ENCODE data around the gene ADAM12.
"Not testable (repeated sequence)": the region's sequence is repeated elsewhere in the genome, so short reads cannot be mapped to it uniquely, and the experiment has no call there.

Gene ADAM12

DNA sequence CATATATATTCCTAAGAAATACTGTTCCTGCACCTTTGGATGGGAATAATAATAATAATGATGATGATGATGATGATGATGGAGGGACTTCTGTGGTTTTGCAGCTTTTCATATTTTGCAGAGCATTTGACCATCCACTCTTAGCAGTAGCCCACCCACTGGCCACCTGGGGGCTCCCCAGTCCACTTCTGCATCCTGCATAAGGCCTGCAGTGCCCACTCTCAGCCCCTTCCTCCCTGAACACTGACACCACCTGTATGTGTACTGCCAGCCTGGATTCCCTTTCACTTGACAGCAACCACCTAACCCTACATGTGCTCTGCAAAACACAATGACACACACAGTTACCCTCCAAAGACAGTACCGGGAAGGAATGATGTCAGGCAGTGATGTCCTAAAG lies 131.4 kb downstream of the ADAM12 start:
- no peak for DNase-seq

DNA sequence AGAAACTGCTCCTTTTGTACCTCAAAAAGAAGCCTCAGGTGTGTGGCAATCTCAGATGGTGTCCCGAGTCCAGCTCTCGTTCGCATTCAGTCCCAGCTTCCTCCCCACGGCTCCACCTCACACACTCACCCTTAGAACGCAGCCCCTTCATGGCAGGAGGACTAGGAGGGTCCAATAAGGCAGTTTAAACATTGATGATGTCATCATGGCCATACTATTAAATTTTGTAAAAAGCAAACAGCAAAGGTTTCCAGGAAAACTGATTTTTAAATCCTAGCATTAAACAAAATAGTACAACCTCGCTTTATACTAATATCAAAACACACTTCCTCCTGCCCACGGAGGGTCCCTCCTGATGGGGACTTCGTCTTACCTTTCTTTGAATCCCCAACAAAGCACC lies 133.0 kb downstream of the ADAM12 start:
- DNase-seq: no peak

DNA sequence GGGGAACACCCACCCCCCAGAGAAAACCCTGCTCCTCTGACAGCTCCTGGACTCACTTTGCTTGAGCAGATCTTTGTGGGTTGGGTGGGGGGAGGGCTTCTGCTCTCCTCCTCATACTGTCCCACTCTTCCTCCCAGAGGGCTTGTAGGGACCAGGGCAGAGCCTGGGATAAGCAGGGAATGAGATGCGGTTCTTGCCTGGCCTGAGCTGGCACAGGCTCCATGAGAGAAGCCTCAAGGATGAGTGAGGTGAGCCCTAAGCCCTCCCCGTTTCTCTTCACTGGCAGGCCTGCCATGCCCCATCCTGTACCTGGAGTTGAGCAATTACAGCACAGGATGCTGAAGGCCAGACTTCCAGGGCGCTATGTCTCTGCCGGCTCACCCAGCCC lies 134.7 kb downstream of the ADAM12 start:
- no peak for DNase-seq

DNA sequence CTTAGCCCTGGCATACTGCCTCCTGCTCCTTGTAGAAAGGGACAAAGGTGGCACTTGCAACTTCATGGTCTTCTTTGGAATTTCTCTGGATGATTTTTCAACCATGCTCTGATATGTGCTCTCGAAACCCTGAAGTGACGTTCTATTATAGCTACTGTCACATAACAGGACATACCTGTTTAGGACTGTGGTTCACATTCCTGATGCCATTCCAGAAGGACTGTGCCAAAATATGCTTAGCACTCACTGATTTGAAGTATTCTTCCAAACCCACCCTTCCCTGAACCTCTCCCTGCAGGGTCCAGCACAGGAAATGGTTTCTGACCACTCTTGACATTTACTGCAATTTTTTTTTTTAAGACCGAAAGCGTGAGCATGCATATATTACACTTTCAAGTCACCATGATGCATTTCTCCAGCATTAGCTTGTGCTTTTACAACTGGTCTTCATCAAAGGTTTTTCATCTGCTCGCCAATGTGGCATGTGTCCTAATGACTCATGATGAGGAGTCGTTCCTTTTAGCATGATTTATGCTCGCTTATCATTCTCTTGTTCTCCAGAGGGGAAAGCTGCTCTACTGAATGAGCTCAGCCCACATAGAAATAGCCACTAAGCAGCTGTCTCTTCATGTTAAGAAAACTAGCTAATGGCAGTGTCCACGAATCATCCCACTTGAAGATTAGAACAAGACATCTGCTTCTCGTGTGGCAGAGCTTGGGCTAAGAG lies 135.2 kb downstream of the ADAM12 start:
- no peak for DNase-seq

DNA sequence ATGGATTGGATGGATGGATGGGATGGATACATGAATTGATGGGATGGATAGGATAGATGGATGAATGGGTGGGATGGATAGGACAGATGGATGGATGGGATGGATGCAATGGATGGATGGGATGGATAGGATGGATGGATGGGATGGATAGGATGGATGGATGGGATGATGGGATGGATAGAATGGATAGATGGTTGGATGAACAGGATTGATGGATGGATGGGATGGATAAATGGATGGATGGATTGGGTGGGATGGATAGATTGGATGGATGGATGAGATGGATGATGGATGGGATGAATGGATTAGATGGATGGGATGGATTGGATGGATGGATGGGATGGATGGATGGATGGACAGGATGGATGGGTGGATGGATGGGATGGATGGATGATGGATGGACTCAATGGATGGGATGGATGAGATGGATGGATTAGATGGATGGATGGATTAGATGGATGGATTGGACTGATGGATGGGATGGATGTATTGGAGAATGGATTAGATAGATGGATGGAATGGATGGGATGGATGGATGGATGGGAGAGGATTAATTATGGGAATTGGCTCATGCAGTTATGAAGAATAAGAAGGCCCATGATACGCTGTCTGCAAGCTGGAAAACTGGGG lies 136.4 kb downstream of the ADAM12 start:
- no peak for DNase-seq

DNA sequence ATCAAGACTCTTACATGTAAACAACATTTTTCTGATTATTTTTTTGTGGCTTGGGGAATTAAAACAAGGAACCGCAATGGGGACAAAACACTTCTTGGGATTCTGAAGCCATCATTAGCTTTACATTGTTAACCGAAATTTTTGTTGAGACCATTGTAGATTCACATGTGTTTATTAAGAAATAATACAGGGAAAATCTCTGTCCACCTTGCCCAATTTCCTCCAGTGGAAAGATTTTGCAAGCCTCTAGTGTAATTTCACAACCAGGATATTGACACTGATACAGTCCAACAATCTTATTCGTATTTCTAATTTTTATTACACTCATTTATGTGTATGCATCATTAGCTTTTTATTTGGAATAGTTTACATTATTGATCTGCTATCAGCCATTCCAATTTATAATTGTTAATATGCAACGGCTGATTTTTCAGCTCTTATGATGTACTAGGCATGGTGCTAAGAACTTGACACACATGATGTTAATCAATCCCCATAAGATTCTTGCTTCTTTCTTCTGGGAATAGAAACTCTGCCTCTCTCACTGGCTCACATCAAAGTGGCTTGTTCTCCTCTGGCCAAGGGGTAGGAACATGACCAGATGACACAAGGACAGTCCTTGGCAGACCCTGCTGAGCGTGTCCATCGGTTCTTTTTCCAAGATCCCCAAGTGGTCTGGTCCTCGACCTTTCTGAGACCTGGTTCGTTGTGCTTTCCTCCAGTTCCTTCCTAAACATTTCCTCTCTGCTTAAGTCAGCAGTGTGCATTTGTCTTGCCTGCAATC lies 137.6 kb downstream of the ADAM12 start:
- DNase-seq: no peak

DNA sequence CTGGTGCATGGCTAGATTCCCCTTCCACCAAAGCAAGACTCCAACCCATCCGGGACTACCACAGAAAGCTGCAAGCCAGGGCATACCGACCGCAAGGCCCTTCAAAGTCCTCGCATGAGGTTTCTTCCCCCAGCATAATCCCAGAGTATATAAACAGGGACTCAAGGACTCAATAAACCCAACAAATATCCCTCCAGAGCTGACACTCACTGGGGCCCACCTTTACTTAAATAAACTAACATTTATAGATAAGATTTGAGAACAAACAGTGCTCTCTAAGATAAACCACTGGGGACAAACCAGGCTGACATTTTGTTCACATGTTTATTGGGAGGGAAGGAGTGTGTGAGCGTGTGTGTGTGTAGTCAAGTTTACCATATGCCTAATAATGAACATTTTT lies 138.2 kb downstream of the ADAM12 start:
- no peak for DNase-seq

DNA sequence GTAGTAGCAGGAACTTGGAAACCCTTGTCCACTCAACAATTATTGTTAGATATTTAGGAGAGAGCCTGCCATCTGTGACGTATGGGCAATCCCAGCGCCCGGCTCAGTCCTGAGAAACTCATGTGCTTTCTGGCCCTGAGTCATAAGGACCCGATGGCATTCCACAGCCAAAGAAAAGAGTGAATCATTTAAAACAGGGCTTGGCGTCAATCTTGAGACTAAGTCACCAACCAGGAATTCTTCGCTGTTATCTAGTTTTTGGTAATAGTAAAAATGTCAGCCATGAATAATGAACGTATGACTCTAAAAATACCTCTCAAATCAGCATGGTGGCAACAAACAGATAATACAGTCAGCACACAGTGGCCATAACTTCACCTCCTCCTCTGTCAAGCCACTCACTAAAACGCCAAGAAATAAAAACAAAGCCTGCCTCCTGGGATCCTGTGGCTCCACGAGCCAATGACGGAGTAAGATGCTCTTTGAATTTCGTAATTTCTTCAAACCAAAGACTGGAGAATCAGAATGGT lies 140.8 kb downstream of the ADAM12 start:
- DNase-seq: no peak

DNA sequence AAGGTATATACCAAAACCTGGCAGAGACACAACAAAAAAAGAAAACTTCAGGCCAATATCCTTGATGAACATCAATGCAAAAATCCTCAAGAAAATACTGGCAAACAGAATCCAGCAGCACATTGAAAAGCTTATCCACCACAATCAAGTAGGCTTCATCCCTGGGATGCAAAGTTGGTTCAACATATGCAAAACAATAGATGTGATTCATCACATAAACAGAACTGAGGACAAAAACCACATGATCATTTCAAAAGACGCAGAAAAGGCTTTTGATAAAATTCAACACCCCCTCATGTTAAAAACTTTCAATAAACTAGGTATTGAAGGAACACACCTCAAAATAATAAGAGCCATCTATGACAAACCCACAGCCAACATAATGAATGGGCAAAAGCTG lies 141.9 kb downstream of the ADAM12 start:
- not testable (repeated sequence) for DNase-seq

DNA sequence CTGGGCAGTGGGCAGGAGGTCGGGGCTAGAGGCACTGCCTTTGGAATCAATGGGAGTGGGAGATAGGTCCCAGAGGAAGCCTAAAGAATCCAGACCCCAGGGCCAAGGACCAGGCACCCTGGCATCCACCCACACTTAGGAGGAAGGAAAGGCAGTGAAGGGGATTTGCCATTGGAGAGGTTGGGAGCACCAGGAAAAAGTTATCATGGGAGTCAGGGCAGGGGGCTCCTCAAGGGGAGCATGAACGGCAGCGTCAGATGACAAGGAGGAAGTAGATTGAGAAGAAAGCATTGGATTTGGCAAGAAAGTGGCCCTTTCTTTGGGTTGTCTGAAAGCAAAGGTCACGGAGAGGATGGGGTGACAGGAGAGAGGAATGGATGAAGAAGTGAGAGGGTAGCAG lies 142.8 kb downstream of the ADAM12 start:
- DNase-seq: no peak

DNA sequence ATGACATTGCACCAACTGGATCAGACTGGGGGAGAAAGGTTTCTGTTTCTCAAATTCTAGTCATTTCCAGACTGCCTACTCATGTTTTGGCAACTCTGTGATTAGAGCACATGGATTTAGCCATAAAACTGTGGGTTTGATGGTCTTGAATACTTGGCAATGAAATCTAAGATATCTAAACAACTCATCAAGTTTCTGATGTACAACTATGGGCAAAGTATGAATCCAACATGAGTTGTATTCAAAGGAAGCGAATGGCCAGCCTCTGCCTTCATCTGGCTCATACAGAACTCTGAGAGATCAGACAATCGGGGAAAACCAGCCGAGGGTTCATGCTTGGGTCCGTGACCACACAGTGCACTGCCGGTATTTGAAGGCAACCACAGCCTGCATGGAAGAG lies 144.3 kb downstream of the ADAM12 start:
- DNase-seq: no peak

DNA sequence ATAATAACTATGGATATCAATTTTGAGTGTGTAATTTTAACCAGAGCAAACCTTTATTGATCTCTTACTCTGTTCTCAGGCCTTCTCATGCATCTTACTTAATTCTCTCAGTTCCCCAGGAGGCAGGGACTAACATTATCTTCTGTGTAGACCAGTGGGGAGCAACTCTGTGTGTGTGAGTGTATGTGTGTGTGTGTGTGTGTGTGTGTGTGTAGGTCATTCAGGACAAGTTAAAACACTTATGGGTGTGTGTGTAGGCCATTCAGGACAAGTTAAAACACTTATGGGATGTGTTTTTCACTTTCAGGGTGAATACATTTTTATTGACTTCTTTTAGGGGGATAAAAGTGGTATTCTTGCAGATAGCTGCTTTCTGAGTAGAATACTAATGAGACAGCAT lies 145.0 kb downstream of the ADAM12 start:
- DNase-seq: no peak

DNA sequence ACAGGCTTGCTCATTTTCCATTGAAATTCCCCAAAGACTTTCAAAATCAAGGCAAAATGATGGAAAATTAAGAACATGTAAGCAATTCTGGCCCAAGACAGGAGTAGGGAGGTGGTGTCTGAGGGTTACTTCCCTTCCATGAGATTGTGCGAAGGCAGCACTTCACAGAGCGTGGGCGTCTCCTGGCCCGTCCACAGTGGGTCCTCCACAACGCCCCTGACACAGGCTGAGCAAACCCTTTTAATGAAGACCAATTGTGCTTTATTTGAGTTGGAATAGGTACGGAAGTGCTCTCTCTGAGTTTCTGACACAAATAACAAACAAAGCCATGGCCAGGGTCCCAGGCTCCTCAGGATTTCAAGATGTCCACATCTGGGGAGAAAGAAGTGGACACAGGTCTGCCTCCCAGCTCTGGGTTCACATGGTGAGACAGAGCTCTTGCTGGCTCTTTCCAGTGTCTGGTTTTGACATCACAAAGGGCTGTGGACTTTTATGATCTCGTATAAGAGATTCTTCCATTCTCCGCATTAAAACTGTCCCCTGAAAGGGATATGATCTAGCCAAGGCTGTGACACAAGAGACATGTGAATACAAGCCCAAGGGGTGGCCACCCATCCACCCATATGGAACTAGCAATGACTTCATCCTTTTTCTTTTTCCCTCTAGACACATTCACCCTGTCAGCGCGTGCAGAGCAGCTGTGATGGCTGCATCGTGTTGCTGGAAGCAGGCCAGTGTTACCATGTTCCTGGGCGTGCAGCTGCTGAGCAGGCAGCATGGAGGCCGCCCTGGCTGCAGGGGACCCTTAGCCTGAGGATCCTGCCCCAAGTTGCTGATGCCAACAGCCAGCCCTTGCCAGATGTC lies 145.6 kb downstream of the ADAM12 start:
- DNase-seq: no peak

DNA sequence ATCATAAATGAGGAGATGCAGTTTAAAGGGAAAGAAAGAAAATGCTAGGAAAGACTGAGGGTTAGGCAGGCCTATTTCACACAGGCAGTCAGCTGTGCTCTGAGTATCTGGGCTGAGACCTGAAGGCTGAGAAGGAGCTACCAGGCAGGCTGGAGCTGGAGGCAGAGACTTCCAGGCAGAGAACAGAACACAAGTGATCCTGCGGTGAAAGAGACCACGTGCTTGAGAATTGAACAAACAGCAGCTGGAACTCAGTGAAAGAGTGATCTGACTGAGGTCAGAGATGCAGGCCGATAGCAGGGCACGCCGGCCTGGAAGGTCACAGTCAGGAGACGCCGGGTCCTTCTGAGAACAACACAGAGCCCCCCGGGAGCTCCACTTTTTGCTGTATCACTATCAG lies 147.8 kb downstream of the ADAM12 start:
- no peak for DNase-seq

DNA sequence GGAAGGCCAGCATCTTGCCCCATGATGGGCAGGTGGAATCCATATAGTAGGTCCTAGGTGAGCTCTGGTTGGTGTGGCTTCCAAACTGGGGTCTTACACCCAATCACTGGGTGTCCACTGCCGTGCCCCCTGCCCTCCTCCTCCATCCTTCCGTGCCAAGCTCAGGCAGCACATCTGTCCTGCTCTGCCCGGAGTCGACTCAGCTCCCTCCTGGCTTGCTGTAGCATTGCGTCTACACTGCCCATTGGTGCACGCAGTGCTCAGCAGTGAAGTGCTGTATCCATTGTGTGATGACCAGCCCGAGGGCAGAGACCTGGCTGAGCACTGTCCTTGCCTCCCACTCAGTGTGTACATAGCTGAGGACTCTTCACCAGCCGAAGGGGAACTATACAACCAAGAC lies 148.4 kb downstream of the ADAM12 start:
- no peak for DNase-seq

DNA sequence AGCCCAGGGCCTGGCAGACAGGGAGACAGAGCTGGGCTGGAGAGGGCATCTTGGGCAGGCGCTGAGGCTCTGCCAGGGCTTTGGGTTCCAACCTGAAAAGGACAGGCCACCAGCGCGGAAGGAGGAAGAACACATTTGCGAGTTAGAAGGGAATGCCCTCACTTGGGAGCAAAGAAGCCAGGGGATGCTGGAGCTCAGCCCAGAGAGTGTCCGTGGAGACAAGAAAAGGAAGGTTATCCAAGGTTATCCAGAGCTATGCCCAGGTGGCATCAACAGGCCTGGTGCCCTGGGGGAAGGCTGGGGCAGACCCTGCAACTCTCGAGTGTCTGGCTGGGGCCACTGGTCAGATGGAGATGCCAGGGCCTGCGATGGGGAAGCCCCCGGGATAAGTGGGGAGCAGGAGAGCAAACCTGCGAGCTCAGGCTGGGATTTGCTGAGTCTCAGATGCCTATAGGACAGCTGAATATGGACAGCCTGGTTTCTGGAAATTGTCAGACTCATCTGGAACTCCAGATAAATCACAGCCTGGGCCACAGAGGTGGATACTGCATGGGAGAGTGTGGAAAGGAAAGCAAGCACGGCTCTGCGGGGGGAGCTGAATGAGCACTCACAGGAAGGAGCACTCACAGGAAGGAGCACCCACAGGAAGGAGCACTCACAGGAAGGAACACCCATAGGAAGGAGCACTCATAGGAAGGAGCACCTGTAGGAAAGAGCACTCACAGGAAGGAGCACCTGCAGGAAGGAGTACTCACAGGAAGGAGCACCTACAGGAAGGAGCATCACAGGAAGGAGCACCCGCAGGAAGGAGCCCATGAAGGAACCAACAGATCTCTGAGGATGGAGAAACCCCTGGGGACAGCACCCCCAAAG lies 152.1 kb downstream of the ADAM12 start:
- DNase-seq: no peak

DNA sequence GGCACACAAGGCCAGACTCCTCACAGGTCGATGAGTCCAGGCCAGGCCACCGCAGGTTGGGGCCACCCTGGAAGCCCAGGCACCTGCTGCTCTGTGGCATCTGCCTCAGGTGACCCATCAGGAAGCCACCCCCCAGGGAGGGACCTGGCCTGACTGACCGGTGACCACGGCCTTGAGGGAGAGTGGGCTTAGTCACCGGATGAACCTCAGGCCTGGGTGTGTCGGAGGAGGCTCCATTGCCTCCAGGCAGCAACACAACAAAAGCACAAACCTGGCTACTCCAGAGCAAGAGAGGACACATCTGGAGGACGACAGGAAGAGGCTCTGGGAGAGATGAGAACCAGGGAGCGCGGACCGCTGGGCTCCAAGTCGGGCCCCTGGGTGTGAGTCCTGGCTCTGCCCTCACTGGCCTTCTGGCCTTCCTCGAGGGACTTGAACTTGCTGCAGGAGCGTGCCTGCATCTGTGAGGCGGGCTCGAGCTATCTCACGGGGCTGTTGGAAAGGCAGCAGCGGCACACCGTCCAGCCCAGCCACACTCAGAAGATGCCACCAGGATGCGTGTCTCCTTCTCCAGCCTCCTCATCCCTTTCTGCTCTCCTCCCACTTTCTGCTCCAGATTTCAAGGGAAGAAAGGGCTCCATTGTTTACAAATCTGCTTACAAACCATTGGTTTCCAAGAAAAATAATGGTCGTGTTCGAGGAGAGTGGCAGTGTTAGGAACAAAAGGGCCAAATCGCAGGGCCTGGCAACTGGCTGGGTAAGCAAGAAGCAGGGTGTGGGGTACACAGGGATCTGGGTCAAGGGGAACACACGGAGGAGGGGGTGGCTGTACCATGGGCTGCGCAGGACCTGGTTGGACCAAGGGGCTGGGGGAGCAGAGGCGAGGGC lies 152.9 kb downstream of the ADAM12 start:
- no peak for DNase-seq

DNA sequence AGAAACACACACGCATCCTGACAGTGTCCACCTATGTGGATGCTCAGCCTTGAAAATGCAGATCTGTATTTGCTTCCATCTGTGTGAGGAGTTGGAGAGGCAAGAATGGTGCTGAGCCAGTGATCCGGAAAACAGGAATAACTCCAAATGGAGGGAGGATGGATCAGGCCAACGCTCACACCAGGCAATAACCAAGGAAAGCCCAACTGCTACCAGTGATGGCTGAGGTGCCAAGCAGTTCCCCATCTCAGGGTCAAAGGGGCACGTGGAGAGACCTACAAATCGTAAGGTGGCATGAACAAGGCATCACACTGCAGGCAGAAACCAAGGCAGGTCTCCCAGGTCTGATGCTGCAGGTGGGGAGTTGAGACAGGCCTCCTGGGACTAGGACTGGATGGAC lies 153.6 kb downstream of the ADAM12 start:
- no peak for DNase-seq

DNA sequence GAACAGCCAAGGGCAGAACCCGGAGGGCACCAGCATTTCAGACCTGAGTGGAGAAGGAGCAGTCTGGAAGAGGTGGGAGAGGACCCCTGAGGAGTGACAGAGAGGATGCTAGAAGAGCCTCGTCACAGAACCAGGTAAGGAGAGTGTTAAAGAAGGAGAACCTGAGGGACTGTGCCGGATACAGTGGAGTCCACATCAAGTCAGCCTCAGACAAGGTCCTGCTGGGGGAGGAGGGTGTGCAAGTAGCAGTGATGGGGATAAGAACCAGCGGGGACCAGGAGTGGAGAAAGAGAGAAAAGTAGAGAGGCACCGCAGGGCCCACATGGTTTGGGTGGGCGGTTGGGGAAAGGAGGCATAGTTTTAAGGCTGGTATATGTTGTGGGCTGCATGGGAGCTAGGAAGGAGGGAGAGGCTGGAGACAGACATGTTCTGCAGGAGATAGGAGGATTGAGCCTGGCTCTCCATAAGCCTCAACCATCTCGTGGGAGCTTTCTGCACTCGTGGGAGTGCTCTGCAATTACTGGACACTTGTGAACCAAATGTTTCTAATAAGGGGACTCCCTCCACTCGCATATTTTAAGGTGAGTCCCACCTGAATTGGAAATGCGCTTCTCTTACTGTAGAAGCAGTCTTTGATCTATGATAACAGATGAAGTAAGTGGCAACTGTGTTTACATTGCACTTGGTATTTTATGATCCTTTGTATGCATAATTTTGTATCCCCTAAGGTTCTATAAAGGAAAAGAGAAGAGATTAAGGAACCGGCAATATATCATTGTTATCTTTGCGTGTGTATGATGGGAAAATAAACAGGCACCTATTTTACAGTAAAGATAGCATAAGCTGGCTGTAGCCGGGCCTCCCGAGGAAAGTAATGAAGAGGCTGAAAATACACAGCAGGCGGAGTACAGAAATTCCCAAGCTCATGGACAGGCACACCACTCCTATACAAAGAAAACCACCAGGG lies 154.8 kb downstream of the ADAM12 start:
- DNase-seq: no peak

DNA sequence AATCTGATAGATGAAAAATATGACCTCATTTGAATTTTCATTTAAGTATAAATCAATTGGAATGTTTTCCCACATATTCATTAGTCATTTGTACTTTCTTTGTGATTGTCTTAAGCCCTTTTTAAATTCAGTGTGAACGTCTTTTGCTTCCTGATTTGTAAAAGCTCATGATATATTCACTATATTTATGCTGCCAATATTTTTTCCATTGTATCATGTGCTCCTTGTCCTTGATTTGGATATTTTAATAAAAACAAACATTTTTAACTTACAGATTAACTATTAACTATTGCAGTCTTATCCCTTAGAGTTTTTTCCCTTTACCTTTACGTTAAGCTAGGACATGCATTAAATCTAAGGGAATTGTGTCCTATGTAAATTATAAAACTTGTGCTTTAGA lies 157.7 kb downstream of the ADAM12 start:
- DNase-seq: no peak
